Measurements from ENCODE around the gene ZNF552.
"Not testable (repeated sequence)": the region's sequence is repeated elsewhere in the genome, so short reads cannot be mapped to it uniquely, and the experiment has no call there.

Gene ZNF552

DNA sequence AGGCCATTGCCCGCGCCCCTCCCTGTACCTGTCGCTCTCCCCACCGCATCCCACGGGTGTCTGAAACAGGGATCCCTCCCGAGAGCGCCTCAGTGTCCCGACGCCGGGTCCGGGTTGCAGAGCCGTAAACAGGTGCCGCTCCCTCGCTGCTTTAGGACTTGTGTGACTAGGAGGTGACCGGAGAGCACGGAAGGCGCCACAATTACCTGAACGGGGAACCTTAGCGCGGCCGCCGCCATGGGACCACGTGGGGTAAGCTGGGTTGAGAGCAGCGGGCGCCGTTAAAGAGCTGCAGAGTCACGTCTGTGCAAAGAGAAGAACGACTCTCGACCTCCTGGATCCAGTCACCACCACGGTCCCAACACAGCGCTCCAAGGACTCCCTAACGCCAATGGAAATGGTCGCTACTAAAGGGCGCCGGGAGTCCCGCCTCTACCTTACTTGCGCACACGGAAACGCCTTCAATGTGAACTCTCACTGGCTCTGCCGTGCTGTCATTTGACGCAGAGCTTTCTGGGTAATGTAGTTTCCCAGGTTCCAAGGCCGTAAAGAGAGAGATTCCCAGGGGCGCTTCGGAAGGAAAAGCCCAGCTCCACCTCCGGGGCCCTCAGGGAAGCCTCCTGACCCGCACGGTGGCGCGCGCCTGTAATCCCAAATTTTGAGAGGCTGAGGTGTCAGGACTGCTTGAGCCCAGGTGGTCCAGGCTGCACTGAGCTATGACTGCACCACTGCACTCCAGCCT is at the start of gene ZNF552:
Gene ZNF552, minus strand, starts transcription at position 409 of the 742 bp plus-strand sequence. Its CDS starts 170 bp downstream, at position 239.
- peak; percentile 86 for DNase-seq

- DNase-seq, result not testable (repeated sequence)
Measured at GRCh38 chr19:57862351-57862750, 47.6 kb upstream of the ZNF552 start.

DNA sequence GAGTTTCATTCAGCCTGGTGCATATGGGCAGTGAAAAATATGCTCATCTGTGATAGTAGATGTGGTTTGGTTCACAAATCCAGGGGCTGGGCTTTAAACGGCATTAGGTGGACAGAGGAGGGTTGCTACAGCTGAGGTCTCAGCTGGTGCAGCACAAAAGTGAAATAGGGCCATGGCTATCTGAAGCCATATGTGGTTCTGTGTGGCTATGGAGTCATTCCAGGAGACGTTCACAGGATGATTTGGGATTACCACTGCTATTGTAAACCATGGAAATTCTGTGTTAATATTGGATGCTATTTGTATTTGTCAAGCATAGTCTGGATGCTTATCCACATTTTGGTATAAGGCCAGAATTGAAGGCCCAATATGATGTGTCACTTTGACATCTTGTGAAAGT is 39.4 kb upstream of the ZNF552 start:
- not testable (repeated sequence) for DNase-seq

DNA sequence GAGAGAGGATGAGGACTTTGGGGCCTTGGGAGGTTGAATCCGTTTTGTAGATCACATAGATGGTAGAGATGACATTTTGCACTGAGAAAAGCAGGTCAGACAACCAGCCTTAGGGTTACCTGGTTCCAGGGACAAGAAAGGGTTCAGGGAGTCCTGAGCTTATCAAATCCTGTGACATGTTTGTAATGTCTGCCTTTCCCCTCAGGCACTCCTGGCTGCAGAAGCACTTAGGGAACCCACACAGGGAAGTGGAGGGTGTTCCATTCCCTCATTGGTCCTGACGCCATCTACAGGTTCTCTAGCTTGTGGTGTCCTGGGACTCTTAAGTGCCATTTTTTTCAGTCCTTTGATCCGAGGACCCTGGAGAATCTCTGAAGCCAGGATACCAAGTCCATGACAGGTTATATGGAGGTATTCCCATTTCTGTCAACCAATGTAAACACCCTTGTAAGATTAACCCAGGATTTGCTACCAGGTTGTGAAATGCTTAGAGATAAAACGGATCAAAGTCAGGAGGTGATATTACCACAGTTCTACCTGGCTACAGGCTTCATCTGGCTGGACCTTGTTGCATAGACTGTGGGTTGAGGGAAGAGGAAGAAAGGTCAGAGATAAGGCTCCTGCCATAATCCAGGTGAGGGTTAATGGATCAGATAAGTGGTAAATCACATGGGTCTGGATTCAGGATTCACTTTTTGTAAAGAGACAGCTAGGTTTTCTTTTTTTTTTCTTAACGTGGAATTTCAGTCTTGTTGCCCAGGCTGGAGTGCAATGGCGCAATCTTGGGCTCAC is 37.3 kb upstream of the ZNF552 start:
- DNase-seq, result not testable (repeated sequence)

DNA sequence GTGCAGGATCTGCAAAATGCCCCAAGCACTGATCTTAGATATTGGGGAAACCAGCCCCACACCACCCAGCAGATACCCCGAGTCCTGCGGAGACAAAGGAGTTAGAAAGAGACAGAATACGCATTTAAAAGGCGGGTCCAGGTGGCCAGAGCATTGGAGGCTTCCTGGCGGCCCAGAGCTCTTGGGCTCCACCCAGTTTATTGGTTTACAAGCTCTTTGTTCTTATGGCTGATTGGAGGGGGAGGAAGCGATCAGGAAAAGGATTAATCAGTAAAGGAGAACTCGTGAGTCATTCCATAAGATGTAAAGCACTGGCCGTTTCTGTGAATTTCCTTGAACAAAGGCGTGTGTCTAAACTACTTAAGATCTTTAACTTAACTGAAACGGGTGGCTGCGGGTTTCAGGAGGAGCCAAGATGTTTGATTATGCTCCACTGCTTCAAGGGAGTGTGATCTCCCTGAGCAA is 35.9 kb upstream of the ZNF552 start:
- DNase-seq, result no peak

DNA sequence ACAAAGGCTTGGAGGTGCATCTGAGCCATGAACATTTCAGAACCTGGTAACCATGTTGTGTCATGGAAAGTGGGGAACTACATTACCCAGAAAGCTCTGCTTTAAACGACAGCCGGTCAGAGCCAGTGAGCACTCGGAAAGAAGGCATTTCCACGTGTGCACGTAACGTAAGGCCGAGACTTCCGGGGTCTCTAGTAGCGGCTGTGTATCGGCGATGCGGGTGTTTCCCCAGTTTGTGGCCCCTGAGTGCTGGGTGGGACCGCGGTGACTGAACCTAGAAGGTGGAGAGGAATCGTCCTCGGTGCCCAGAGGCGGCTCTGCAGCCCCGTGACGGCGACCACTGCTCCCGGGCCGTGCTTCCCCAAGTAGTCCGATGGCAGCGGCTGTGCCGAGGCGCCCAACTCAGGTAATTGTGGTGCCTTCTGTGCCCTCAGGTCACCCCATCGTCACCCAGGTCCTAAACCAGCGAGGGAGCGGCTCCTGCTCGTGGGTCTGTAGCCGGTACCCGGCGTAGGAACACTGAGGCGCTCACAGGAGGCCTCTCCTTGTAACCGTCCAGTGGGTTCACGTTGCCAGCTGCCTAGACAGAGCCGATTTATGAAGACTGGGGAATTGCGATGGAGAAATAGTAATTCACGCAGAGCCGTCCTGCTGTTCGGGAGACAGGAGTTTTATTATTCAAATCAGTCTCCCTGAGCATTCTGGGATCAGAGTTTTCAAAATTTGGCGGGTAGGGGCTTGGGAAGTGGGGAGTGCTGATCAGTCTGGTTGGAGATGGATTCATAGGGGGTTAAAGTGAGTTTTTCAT is 35.2 kb upstream of the ZNF552 start, which contains the start of gene ZNF587:
Gene ZNF587, plus strand, starts transcription at position 194 of the 808 bp plus-strand sequence. Its CDS starts 180 bp downstream, at position 374.
- DNase-seq, result peak; percentile 10

DNA sequence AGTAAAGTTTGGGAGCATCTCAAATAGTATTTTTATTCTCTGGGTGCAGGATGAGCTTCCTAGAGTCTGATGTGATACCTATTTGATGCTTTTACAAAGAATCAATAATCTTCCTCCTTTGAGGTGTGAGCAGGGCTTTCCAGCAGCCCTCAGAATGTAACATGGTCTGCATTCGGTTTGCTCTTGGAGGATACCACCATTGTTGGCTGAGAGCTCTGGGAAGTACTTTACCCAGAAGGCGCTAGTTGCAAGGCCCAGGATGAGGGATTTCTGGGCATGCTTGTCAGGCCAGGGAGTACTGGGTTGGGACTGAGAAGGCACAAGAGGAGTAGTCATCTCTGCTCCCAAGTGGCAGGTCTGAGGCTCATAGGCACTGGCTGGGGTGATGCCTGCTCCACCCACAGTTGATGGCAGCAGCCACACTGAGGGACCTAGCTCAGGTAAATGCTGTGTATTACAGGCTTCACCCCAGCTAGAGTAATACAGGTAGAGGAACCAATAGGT is 34.5 kb upstream of the ZNF552 start:
- DNase-seq, result not testable (repeated sequence)

DNA sequence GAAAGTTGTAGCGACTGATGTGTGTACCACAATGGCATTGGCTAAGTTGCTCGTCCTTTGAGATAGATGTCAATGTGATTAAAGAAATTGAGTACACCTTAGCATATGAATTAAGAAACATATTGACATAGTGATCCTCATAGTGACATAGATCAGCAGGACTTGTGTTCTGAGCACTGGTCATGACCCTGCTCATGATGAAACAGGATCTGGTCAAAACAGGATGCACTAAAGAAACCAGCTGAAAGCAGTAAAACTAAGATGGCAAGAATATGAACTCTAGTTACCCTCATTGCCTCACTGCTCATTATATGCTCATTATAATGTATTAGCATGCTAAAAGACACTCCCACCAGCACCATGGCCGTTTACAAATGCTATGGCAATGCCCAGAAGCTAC is 32.5 kb upstream of the ZNF552 start:
- DNase-seq, result not testable (repeated sequence)

GRCh38 chr19:57841122-57841763 is 26.5 kb upstream of the ZNF552 start:
- DNase-seq, result no peak

- DNase-seq, result not testable (repeated sequence)
Measured at GRCh38 chr19:57838622-57839191, 24.0 kb upstream of the ZNF552 start.

DNA sequence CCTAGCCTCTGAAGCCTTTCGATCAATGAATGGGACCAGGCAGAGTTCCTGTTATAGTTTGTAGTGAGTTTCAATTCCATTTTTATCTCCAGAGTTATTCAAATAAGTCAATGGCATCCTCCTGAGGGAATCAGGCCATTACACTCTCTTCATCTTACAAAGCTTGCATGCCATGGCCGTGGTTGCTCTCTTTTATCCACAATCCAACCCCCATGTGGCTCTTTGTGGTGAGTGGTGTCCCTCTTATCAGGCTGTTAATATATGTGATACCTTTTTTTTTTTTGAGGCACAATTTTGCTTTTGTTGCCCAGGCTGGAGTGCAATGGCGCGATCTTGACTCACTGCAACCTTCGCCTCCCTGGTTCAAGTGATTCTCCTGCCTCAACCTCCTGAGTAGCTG is 22.3 kb upstream of the ZNF552 start:
- not testable (repeated sequence) for DNase-seq

DNA sequence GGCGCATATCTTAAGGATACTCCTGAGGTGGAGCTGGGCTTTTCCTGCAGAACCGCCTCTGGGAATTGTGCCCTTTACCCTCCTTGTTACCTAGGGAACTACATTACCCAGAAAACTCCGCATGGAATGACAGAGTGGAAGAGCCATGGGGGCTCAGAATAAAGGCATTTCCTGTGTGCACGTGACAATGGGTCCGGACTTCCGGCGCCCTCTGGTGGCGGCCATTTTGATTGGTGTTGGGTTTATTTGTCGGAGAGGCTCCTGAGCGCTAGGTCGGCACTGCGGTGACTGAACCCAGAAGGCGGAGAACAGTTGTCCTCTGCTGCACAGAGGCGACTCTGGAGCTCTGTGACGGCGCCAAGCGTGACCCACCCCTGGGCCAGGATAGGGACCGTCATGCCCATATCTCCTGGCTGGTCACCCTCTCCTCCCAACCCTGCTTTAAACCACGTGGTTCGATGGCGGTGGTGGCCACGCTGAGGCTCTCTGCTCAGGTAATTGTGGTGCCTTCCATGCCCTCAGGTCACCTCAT is 15.4 kb upstream of the ZNF552 start, which contains the start of gene ZNF587B:
Gene ZNF587B, plus strand, starts transcription at position 229 of the 532 bp plus-strand sequence. Its CDS starts 230 bp downstream, at position 459.
- DNase-seq, result no peak

GRCh38 chr19:57829316-57829715 is 14.6 kb upstream of the ZNF552 start:
- DNase-seq, result no peak

GRCh38 chr19:57825511-57825910 is 10.8 kb upstream of the ZNF552 start:
- no peak for DNase-seq

- not testable (repeated sequence) for DNase-seq
Measured at GRCh38 chr19:57823608-57824007, 8.9 kb upstream of the ZNF552 start.

GRCh38 chr19:57823155-57823554 is 8.4 kb upstream of the ZNF552 start:
- DNase-seq, result not testable (repeated sequence)

DNA sequence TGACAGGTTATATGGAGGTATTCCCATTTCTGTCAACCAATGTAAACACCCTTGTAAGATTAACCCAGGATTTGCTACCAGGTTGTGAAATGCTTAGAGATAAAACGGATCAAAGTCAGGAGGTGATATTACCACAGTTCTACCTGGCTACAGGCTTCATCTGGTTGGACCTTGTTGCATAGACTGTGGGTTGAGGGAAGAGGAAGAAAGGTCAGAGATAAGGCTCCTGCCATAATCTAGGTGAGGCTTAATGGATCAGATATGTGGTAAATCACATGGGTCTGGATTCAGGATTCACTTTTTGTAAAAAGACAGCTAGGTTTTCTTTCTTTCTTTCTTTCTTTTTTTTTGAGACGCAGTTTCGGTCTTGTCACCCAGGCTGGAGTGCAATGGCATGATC is 6.8 kb upstream of the ZNF552 start:
- DNase-seq, result not testable (repeated sequence)

- DNase-seq, result not testable (repeated sequence)
Measured at GRCh38 chr19:57821095-57821494, 6.4 kb upstream of the ZNF552 start.

DNA sequence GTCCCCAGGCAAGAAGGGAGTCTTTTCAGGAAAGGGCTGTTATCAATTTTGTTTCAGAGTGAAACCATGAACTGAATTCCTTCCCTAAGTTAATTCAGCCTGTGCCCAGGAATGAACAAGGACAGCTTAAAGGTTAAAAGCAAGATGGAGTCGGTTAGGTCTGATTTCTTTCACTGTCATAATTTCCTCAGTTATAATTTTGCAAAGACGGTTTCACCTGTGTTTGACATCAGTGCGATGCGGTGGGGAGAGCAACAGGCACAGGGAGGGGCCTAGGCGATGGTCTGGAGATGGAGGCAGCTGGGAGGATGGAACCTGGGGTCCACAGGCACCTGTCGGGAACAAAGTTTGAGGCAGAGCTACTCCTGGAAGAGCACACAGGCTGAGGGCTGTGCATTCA is 5.9 kb upstream of the ZNF552 start:
- DNase-seq, result no peak

DNA sequence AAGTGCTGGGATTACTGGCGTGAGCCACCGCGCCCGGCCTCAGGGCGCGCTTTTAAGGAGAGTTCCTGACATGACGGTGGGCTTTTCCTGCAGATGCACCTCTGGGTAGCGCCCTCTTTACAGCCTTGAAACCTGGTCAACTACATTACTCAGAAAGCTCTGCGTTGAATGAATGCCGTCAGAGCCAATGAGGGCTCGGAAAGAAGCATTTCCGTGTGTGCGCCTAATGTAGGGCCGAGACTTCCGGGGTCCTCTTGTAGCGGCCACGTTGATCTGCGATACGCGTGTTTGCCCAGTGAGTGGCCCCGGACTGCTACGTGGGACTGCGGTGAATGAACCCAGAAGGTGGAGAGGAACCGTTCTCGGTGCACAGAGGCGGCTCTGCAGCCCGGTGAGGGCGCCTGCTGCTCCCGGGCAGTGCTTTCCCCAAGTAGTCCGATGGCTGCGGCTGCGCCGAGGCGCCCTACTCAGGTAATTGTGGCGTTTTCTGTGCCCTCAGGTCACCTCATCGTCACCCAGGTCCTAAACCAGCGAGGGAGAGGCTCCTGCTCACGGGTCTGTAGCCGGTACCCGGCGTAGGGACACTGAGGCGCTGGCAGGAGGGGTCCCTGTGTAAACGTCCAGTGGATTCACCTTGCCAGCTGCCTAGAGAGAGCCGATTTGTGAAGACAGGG is 4.9 kb upstream of the ZNF552 start:
- DNase-seq, result peak; percentile 69

- DNase-seq, result no peak
Measured at GRCh38 chr19:57818378-57818777, 3.7 kb upstream of the ZNF552 start.

Measured in NCI-H510A (cell line).